ENCODE data around the gene THAP4.
"Not testable (repeated sequence)": the region's sequence is repeated elsewhere in the genome, so short reads cannot be mapped to it uniquely, and the experiment has no call there.

The THAP4 gene

DNA sequence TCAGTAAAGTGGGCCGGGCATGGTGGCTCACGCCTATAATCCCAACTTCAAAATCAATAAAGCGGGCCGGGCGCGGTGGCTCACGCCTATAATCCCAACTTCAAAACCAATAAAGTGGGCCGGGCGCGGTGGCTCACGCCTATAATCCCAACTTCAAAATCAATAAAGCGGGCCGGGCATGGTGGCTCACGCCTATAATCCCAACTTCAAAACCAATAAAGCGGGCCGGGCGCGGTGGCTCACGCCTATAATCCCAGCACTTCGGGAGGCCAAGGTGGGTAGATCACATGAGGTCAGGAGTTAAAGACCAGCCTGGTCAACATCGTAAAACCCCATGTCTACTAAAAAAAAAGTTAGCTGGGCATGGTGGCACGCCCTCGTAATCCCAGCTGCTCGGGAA, 25.8 kb upstream of the THAP4 start:
- not testable (repeated sequence) for DNase-seq

DNA sequence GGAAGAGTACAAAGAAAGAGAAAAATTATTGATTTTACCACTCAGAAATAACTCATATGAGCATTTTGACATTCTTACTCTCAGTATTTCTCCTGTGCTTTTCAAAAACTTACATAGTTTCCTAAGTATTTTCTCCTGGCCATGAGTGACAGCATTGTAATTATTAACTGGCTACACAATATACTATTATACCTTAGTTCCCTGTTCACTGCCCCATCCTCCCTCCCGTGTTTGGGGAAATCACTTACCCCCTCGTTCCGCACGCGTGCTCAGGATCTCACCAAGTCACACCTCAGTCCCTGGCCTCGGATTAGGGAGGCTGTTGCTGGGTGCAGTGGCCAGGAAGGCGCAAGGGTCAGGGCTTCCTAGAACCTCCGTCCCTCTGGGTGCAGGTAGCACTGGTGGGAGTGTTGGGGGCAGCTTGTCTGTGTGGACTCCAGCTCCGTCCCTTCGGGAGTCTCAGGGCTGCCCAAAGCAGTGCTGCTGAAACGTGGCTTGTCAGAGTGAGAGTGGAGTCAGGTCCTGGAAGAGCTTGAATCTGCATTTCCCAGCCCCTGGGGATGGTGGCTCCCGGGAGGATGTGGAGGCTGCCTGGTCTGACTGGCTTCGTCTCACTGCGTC, 23.7 kb upstream of the THAP4 start:
- no peak for DNase-seq

DNA sequence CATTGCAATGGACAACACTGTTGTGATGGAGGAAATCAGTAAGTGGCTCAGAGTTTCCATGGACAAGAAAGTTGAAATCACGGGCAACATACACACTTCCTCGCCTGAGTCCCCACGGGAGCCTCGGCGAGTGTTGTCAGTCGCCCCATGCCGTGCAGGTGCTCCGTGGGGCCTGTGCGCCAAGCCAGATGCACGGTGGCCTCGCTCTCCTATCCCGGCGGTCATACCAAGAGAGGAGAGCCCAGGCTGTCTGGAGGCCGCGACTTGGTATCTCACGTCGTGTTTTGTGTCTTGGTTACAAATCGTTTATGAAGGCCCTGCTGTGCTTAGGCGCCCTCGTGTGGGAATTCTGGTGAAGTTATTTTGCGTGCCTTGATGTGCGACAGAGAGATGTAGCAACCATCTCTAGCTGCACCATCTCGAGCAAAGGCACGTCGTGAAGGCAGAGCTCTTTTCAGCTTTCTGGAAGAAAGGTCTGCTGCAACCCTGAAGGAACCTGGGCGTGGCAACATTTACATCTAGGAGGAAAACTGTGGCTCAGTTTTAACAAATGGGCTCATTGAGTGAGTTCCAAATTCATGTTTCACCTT, 22.3 kb upstream of the THAP4 start:
- peak; percentile 38 for DNase-seq

DNA sequence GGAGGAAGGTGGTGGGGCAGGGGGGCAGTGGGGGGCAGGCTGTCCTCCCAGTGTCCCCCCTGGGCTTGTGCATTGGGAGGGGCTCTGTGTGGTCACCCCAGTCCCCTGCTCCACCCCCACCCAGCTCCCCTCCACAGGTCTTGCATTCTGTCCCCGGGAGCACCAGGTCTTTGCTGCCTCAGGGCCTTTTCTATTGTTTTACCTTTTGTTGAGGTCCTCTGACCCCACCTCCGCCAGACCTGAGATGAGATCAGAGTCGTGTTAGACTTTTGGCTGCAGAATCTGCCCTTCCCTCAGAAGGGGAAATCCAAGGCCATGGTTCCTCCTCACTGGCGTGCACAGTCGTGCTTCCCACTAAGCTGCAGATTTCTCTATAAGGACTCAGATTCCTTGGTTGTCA, 21.3 kb upstream of the THAP4 start:
- no peak for DNase-seq

DNA sequence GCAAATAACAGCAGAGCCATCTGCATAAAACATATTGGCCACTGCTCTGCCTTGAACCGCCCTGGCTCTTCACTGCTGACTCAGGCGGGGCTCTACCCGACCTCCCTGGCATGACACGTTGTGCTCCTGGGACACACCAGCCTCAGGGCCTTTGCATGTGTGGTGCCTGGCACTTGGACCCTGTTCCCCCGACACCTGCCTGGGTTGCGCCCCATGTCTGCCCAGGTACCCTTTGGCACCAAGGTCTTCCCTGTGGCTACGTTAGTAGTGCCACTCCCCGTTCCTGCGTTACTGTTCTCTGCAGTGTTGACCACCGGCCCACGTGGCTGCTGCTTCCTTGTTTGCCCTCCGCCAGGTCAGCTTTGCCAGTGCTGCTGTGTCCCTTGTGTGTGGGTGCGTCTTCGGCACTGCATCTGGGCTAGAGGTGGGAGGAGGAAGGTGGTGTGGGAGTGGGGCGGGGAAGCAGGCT, 20.9 kb upstream of the THAP4 start:
- no peak for DNase-seq

DNA sequence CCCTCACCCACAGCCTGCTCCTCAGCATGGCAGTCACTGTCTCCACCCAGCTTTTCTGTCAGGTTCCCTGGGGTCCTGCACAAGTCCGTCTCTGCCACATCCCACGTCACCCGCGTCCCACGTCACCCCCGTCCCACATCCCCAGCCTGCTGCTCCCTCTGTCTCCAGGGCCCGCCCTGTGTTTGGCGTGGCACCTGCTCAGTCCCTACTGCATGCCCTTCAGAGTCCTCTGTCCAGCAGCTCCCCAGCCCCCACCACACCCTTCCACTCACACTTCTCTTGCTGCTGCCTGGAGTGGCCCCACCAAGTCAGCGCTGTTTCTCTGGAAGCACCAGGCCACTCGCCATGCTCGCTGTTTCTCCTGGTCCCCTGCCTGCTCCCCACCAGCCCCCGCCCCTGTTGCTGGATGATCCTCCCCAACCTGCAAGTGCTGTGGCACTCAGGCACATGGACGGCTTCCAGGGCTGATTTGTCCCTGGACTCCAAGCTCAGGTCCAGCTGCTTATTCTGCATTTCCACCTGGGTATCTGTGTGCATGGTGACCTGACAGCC, 19.3 kb upstream of the THAP4 start:
- no peak for DNase-seq

DNA sequence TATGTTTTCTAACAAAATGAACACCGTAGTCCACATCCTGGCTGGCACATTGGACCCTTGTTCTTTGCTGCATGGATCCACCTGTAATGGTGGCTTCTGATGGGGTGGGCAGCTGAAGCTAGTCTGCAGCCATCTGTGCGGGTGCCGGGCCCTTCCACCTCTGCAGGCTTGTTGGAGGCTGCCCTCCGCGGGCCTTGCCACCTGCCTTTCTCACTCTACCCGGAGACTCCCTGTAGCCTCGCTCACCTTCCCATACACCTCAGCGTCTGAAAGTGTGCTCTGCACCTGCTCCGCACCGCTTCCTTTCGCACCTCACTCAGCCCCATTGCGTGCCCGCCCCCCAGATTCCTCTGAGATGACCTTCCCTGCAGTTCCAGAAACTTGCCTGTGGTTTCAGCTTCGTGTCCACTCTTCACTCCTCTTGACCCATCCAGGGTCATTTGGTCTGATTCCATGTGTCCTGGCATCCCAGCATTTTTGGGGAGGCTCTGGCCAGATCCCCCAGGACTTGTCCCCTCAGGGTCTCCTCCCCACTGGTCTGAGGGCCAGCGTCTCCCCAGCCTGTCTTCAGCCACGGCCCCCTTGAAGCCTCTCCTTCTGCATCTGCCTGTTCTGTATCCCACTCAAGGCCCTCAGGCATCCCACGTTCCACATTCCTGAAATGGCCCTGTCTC, 18.7 kb upstream of the THAP4 start:
- no peak for DNase-seq

DNA sequence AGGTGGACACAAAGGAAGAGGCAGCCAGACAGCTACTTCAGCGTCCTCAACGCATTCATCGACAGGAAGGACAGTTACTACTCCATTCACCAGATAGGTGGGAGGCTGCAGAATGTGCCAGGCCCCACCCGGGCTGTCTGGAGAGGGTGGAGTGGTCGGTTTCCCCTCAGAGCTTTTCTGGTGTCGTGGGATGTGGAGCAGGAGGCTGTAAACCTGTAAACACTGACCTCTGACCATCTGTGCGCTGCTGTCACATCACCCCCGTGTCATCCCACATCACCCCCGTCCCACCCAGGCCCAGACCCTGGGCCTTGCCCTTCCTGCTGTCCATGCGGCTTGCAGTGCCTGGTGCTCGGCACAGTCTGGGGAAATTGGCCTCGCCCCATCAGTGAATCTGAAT, 17.6 kb upstream of the THAP4 start:
- no peak for DNase-seq

DNA sequence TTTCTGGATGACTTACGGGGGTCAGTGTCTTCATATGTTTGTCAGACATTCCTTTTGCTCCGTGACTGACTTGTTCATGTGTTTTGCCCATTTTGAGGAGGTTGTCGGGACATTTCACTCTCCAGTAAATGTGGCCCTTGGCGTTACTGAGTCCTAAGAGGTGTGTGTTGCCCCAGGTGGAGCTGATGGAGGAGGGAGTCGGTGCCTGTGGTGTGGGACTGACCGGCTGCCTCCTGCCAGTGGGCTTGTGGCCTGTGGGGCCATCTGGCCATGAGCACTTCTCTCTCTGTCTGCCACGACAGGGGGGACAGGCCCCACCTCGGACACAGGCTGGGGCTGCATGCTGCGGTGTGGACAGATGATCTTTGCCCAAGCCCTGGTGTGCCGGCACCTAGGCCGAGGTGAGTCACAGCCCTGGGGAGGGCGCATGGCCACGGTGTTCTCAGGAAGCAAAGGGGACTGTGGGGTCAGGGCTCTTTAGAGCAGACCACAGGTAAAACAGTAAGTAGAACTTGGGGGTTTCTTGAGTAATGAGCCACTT, 16.3 kb upstream of the THAP4 start:
- no peak for DNase-seq

DNA sequence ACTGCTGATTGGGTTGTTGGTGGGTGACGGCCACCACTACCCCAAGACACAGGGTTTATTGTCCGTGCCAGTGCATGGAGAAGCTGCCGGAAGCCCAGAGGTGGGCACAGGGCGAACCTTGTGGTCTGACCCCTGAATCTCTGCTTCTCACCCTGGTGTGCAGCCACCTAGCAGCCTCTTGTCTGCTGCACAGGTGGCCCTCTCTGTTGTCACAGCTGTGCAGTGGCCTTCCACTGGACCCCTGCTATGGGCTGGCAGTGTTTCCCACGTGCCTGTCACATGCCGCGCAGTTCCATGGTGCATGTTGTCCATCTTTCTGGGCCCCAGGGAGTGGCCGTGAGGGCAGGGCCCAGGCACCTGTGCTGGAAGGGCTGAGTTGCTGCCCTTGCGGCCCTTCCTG, 15.8 kb upstream of the THAP4 start:
- DNase-seq = no peak

DNA sequence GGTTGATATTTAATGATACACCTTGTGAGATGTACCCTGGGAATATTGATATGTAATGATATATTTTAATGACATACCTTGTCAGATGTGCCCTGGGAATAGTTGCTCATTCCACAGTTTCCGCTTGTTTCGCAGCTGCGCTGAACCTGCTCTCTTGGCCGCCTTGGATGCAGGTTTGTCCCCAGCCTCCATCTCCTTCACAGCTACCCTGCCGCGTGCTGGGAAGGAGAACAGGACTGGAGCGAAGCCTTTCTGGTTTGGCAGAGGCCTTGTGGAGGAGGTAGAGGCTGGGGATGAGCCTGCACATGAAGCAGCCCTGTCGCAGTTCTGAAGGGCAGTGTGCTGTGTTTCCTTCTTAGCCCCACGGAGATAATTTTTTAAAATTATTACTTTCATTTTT, 15.2 kb upstream of the THAP4 start:
- DNase-seq = no peak

DNA sequence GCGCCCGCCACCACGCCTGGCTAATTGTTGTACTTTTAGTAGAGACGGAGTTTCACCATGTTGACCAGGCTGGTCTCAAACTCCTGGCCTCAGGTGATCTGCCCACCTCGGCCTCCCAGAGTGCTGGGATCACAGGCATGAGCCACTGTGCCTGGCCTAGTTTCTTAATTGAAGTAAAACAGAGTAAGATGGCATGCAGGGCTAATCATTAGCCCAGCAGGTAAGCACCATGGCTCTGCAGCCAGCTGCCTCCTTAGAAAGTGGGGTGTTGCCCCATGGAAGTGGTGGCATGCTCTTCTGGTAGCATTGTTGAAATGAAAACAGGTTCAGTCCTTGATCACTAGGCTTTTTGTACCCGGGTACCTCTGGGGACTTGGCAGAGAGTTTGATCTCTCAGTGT, 13.0 kb upstream of the THAP4 start:
- DNase-seq = no peak

DNA sequence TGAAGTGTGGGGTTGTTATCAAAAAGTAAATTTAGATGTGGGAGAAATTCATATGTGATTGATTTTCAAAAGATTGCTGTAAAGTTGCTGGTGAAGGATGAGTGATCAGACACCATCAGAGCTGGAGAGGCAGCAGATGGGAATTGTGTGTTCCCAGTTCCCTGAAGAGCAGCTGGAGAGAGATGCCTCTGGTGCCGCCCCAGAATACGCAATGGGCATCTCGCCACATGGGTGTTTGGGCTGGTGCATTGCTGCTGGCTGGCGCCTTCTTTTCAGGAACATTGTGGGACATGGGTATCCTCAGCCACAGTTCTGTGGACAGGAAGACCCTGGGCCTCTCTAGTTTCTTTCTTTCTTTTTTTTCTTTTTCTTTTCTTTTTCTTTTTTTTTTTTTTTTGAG, 12.4 kb upstream of the THAP4 start:
- DNase-seq = no peak

DNA sequence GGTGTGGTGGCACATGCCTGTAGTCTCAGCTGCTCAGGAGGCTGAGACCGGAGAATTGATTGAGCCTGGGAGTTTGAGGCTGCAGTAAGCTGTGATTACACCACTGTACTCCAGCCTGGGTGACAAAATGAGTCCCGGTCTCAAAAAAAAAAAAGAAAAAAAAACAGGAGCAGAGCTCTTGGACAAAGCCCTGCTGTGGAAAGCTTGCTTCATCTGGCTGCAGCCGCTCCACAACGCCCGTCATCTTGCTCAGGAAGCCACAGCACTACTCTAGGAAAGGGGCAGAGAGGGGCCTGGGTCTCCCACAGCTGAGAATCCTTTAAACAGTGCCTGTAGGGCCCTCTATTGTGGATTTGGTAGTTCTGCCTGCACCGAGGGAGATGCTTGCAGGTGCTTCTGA, 11.5 kb upstream of the THAP4 start:
- no peak for DNase-seq

DNA sequence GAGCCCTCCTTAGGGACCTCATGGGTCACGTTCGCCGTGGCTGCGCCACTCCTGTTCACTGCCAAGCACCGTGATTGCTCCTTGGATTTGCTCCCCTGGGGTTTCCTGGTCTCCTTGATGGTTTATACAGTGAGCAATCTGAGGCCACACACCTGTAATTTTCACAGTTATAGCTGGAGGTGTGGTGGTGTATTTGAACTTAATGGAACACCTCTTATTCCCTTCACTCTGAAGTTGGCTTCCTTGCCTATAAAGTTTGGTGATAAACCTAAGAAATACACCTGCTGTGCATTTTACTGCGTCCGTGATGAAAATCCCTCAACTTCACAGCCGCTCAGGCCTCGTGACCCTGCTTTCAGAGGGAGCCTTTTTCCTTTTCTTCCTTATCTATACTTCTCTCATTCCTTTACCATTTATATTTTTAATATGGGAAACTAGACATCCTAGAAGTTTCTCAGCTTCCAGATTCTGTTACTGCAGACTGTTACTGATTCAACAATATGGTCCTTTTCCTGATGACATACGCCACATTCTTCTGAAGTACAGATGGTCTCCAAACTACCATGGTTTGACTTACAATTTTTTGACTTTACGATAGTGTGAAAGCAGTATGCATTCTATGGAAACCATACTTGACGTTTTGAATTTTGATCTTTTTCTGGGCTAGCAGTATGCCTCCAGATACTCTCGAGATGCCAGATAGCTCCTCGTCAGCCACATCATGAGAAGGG, 9.1 kb upstream of the THAP4 start:
- no peak for DNase-seq

DNA sequence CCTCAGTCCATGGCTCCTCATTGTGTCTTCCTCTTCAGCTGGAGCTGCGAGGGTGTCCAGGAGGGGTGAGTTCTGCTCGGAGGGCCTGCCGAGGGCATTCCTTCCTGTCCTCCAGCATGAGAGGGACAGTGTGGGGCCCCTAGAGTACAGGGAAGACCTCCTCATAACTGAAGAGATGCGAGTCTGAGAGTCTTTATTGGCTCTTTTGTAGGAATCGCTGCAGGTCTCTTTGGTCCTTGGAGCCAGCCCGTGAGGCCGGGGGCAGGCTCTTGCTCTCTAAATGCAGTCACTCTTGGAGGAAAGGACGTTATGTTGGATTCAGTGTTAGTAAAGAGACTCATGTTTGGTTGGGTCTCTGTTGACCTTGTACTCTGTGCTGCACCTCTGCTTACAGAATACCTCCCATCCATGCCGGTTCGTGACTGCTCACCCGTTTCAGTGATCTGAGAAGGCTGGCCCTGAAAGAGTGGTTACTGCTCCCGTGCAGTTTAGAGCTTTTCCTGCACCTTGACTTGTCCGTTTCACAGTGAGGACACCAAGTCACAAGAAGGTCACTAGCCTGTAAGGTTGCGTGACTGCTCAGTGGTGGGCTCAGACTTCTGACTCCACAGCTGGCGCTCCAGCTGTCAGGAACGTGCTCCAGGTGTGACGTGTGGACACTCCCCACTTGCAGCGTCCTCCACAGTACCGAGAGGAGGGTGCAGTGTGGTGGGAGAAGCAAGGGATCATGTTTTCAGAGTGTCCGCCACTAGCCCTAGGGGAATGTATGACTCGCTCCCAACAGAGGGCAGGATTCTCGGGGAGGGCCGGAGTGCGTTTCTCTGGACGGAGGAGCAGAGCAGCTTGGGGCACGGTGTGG, 8.3 kb upstream of the THAP4 start:
- no peak for DNase-seq

DNA sequence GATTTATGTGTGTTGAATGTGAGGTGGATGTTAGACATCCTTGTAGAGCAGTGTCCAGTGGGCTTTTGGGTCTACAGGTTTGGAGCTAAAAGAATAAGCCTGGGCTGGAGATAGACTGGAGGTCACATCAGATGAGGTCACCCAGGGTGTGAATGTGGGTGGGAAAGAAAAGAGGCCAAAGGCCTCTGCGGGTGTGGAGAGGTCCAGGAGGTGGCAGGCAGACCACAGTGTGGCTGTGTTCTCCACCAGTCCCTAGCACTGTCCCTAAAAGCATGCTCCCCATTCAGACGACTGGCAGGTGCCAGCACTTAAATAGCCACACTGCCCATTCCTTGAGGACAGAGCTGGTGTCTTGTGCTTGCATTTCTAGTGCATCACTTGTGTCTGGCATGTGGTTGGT, 4.7 kb upstream of the THAP4 start:
- DNase-seq = no peak

DNA sequence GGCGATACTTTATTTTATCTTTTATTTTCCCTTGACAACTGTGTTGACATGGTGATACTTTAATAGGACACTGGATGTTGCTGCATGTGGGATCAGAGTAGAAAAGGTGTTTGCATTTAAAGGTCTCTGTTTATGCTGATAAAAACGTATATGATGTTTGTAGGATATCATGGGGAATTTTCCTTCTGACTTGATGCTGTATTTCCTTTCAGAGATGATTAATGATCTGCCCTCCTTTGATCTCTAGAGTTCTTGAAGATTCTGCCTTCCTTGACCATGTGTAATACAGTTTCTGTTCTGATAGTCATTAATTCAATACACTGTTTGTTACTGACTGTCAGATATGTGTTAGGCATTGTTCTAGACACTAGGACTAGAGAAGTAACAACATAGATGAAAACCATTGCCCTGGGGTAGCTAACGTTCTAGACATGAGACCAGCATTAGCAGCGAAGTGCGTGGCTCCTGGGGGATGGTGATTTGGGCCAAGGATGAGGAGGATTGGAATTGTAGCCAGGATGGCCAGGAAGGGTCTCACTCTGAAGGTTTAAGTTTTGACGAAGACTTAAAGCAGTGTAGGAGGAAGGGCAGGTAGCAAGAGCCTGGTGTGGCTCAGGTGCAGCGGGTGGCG, 3.3 kb upstream of the THAP4 start:
- no peak for DNase-seq

DNA sequence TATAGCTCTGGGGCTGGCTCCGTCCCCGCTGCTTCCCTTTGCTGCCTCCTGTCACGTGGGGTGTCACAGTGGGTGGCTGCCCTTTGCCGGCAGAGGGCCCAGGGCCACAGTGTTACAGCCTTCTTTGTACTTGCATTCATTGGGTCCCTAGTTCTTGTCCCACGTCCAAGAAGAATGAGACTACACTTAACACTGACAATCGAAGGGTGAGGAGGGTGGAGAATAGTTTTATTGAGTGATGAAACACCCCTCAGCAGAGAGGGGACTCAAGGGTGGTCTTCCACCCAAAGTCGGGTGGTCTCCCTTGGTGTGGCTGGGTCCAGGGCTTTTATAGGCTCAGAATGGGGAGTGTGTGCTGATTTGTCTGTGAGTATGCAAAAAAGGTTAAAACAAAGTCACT, 2.4 kb upstream of the THAP4 start:
- no peak for DNase-seq

DNA sequence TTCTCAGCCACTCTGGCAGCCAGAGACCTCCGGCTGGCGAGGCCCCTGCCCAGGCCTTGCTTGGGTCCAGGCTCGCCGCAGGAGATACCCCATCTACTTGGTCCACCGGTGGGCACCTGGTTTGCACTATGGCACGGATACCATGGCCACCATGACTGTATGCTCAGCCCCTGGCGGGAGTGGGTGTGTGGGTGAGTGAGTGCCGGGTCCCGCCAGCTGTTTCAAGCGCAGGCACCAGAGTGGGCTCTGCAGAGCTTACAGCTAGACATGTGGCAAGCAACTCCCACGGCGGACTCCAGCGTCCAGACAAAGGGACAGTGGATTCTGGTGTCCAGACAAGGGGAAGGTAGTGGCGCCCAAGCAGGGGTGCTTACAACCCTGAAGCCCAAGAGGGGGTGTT, 2.0 kb upstream of the THAP4 start:
- DNase-seq = no peak

DNA sequence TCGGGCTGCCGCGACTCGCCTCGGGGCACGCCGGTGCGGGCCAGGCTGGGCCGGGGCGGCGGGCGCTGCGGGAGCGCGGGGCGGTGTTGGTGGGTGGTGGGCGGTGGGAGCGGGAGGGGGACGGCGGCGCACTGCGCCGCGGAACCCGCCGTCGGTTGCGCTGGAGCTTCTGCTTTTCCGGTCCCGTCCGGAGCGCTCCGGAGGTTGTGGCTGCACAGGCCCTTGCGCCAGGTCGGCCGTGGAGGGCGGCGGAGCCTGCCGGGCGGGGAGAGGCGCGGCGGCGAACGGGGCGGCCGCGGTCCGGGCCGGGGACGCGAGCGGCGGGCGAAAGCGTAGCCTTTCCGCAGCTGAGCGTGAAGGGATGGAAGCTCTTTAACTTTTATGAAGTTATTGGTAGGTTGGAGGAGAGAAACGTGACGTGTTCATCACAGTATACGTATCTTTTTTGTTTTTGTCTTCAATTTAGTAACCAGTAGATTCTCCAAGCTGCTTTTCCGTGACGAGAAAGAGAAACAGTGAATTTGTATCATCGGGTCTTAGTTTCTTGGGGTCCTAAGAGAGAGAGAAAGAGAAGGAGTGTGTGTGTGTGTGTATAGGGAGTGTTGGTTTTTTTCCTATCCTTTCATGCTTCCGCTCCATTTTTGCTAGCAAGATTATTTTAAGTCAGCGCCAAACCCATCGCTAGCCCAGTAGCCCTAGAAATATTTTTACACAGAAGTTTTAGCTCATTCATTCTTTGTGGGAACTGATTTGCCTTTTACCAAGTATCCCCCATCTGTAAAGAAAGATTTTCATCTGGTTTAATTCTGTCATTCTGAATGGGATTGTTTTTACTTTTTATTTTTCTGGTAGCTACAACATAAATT, 1.1 kb upstream of the THAP4 start:
- no peak for DNase-seq

Measured in activated T-cell treated with anti-CD3 and anti-CD28 coated beads, Interleukin-2, amount 50 U/mL, for 1 hour (primary cell).